Thoracic aorta (tissue), 2 donors: ENCODE results near the gene ADAM10. TPM values are rescaled to one million over a fixed set of nuclear protein-coding genes. Genes with fewer than 3 reads are reported as not detected.

Source experiments
- ATAC-seq: fragments of 150-250 bp; one replicate; pipeline ENCODE4 v1.8.0; 2017; ENCODE audit warnings: low read depth; ENCODE audit not compliant: insufficient number of reproducible peaks, low FRiP score
- DNase-seq: peaks from one replicate; pipeline ENCODE4 v3.0.0-alpha.2; 2020; ENCODE audit warnings: low spot score
- H3K27ac ChIP-seq, 2 donors: fragments of 200-600 bp; sonication (generic); 1 replicate in 1 of 2; 2 replicates in 1 of 2; pipeline ENCODE4 v1.5.1; 2016; ENCODE audit warnings: mild to moderate bottlenecking in 2 of 2, moderate library complexity in 2 of 2
- H3K27me3 ChIP-seq: fragments of 200-600 bp; sonication (generic); replicated peaks from 2 replicates; pipeline ENCODE4 v1.6.0; 2016; ENCODE audit warnings: mild to moderate bottlenecking; ENCODE audit not compliant: insufficient read depth
- H3K36me3 ChIP-seq: fragments of 200-600 bp; sonication (generic); one replicate; pipeline ENCODE4 v1.5.1; 2016
- H3K4me1 ChIP-seq, 2 donors: fragments of 200-600 bp; sonication (generic); 1 replicate in 1 of 2; 2 replicates in 1 of 2; pipeline versions ENCODE4 v1.5.1 to v1.6.0; 2016; ENCODE audit warnings: low read depth in 2 of 2, mild to moderate bottlenecking in 1 of 2; ENCODE audit not compliant: control insufficient read depth in 1 of 2
- H3K4me3 ChIP-seq: fragments of 200-600 bp; sonication (generic); 2 replicates; pipeline ENCODE4 v1.5.1; 2016; ENCODE audit warnings: mild to moderate bottlenecking
- H3K9me3 ChIP-seq: fragments of 200-600 bp; sonication (generic); 2 replicates; pipeline ENCODE4 v1.5.1; 2016
- CTCF ChIP-seq: fragments of 200-600 bp; sonication (generic); IDR thresholded peaks from one replicate; pipeline ENCODE4 v1.5.1; 2019; ENCODE audit warnings: antibody characterized with exemption
- total RNA-seq, 2 donors: library from RNA; depleted of rRNA; stranded (reverse); fragments of >200 nt; gene quantifications; one replicate each; pipeline versions ENCODE4 v1.1.0 to v1.2.3, GENCODE V29; 2016

Gene ADAM10
- total RNA-seq, 2 donors from 2014 or later, result 41.2 to 63.1 TPM

- DNase-seq (no peak), ATAC-seq (peak; percentile 44)
- Histone ChIP-seq H3K9me3 (no peaks in the 10 kb centered on the region), H3K27ac (peak overlapping the region in 1 of 2 donors; percentile 38), H3K4me3 (no peak overlapping the region), H3K4me1 (peaks cover 20 to 56% of the 10 kb centered on the region in 2 donors), H3K36me3 (no peaks in the 10 kb centered on the region), H3K27me3 (no peaks in the 10 kb centered on the region)
- no peak for TF ChIP-seq CTCF
These were observed 7.3 kb downstream of the ADAM10 start for GRCh38 chr15:58742022-58742813.

DNA sequence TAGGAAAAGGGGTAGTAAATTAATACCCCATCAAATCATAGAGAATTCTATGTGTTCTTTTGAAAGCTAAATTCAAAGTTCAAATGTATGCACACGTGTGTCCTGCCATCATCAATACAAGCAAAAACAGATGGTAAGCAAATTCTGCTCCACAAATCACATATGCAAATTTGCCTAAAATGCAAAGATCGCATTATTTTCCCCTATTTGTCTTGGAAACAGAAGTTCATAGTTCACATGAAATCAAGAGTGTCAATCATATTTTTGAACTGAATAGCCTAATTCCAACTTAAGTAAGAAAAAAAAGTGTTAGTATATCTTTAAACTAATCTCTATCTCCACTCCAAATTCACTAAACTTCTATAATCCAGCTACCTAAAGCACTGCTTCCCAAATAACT is 8.5 kb downstream of the ADAM10 start:
- ATAC-seq (no peak), DNase-seq (no peak)
- H3K4me1 ChIP-seq, result peaks cover 14 to 52% of the 10 kb centered on the region in 2 donors

GRCh38 chr15:58740436-58740835 is 9.1 kb downstream of the ADAM10 start:
- Histone ChIP-seq H3K27ac (no peak overlapping the region), H3K27me3 (no peaks in the 10 kb centered on the region), H3K9me3 (no peaks in the 10 kb centered on the region), H3K36me3 (no peaks in the 10 kb centered on the region), H3K4me1 (peaks cover 10 to 52% of the 10 kb centered on the region in 2 donors), H3K4me3 (no peak overlapping the region)
- ATAC-seq, result no peak
- TF ChIP-seq CTCF, result no peak
- DNase-seq, result no peak

More for the DNA sequence above, 8.5 kb downstream of the ADAM10 start:
- Histone ChIP-seq H3K27ac (no peak overlapping the region), H3K27me3 (no peaks in the 10 kb centered on the region), H3K36me3 (no peaks in the 10 kb centered on the region), H3K9me3 (no peaks in the 10 kb centered on the region), H3K4me3 (no peak overlapping the region)
- no peak for TF ChIP-seq CTCF

- Histone ChIP-seq H3K9me3 (no peaks in the 10 kb centered on the region), H3K36me3 (no peaks in the 10 kb centered on the region), H3K4me1 (peaks cover 5 to 36% of the 10 kb centered on the region in 2 donors), H3K27me3 (no peaks in the 10 kb centered on the region), H3K4me3 (no peak overlapping the region), H3K27ac (no peak overlapping the region)
- no peak for TF ChIP-seq CTCF
- DNase-seq (no peak), ATAC-seq (no peak)
These were observed 11.3 kb downstream of the ADAM10 start for GRCh38 chr15:58738046-58738707.

- no peaks in the 10 kb centered on the region for H3K27me3 ChIP-seq
- no peaks in the 10 kb centered on the region for H3K9me3 ChIP-seq
- no peak overlapping the region for H3K4me3 ChIP-seq
- DNase-seq, result no peak
- no peak for ATAC-seq
- no peaks in the 10 kb centered on the region for H3K36me3 ChIP-seq
- peaks cover 3 to 28% of the 10 kb centered on the region in 2 donors for H3K4me1 ChIP-seq
- no peak for TF ChIP-seq CTCF
- H3K27ac ChIP-seq, result no peak overlapping the region
These were observed 12.2 kb downstream of the ADAM10 start for GRCh38 chr15:58737298-58737697.
